Liver (tissue), 9 donors: ENCODE measurements around the gene STK11IP. TPM values are rescaled to one million over a fixed set of nuclear protein-coding genes. Genes with fewer than 3 reads are reported as not detected.

Experiments used
- DNase-seq: peaks from one replicate; pipeline ENCODE4 v3.0.0-alpha.2; 2017; ENCODE audit warnings: low spot score
- H3K27ac ChIP-seq, 2 donors: one replicate each; pipeline ENCODE4 v1.7.0; 2013; ENCODE audit warnings: inconsistent platforms in 2 of 2, low read length in 2 of 2, control low read depth in 1 of 2, low read depth in 1 of 2, mild to moderate bottlenecking in 1 of 2
- H3K27me3 ChIP-seq, 4 donors: one replicate each; pipeline versions ENCODE4 v1.6.1 to v1.7.0; 2013; ENCODE audit warnings: low read length in 3 of 4, inconsistent platforms in 1 of 4, mild to moderate bottlenecking in 1 of 4, moderate library complexity in 1 of 4; ENCODE audit not compliant: control insufficient read depth in 4 of 4, insufficient read depth in 4 of 4
- H3K36me3 ChIP-seq, 4 donors: one replicate each; pipeline versions ENCODE4 v1.6.1 to v1.7.0; 2013; ENCODE audit warnings: low read length in 3 of 4, mild to moderate bottlenecking in 3 of 4, low read depth in 1 of 4, moderate library complexity in 1 of 4; ENCODE audit not compliant: control insufficient read depth in 4 of 4, insufficient read depth in 3 of 4
- H3K4me1 ChIP-seq, 4 donors: one replicate each; pipeline versions ENCODE4 v1.6.1 to v1.7.0; 2013; ENCODE audit warnings: low read length in 3 of 4, mild to moderate bottlenecking in 3 of 4, moderate library complexity in 1 of 4; ENCODE audit not compliant: control insufficient read depth in 4 of 4, insufficient read depth in 4 of 4
- H3K4me3 ChIP-seq, 3 donors: one replicate each; pipeline versions ENCODE4 v1.6.1 to v1.7.0; 2013; ENCODE audit warnings: low read length in 3 of 3, control low read depth in 1 of 3, low read depth in 1 of 3, mild to moderate bottlenecking in 1 of 3
- H3K9ac ChIP-seq, 2 donors: one replicate each; pipeline ENCODE4 v1.7.0; 2013; ENCODE audit warnings: low read length in 2 of 2, mild to moderate bottlenecking in 2 of 2, moderate library complexity in 2 of 2, control low read depth in 1 of 2, low read depth in 1 of 2
- H3K9me3 ChIP-seq, 4 donors: one replicate each; pipeline versions ENCODE4 v1.6.1 to v1.7.0; 2013; ENCODE audit warnings: low read length in 3 of 4; ENCODE audit not compliant: control insufficient read depth in 4 of 4
- ATF3 ChIP-seq: IDR thresholded peaks from 2 replicates; pipeline ENCODE4 v1.6.1; 2016; ENCODE audit warnings: antibody characterized with exemption
- EGR1 ChIP-seq, 2 donors: IDR thresholded peaks; 2 replicates each; pipeline ENCODE4 v1.6.1; 2016 to 2018; ENCODE audit warnings: antibody characterized with exemption in 2 of 2, low read depth in 2 of 2
- FOXA1 ChIP-seq: IDR thresholded peaks from 2 replicates; pipeline ENCODE4 v1.6.1; 2016; ENCODE audit warnings: antibody characterized with exemption
- GABPA ChIP-seq, 2 donors: IDR thresholded peaks in 1 of 2; conservative IDR thresholded peaks in 1 of 2; 2 replicates each; pipeline ENCODE4 v1.6.1; 2016; ENCODE audit warnings: antibody characterized with exemption in 2 of 2, mild to moderate bottlenecking in 1 of 2, moderate library complexity in 1 of 2
- HNF4A ChIP-seq, 2 donors: conservative IDR thresholded peaks; 2 replicates each; pipeline ENCODE4 v1.6.1; 2016; ENCODE audit warnings: antibody characterized with exemption in 2 of 2, mild to moderate bottlenecking in 2 of 2
- HNF4G ChIP-seq: IDR thresholded peaks from 2 replicates; pipeline ENCODE4 v1.6.1; 2016; ENCODE audit warnings: antibody characterized with exemption
- JUND ChIP-seq, 2 donors: IDR thresholded peaks; 2 replicates each; pipeline ENCODE4 v1.6.1; 2016; ENCODE audit warnings: antibody characterized with exemption in 2 of 2
- NR2F2 ChIP-seq: IDR thresholded peaks from 2 replicates; pipeline ENCODE4 v1.6.1; 2016; ENCODE audit warnings: antibody characterized with exemption
- RAD21 ChIP-seq, 2 donors: IDR thresholded peaks; 2 replicates each; pipeline ENCODE4 v1.6.1; 2016; ENCODE audit warnings: antibody characterized with exemption in 2 of 2, mild to moderate bottlenecking in 2 of 2
- RXRA ChIP-seq, 2 donors: IDR thresholded peaks; 2 replicates each; pipeline ENCODE4 v1.6.1; 2017 to 2018; ENCODE audit warnings: antibody characterized with exemption in 2 of 2, mild to moderate bottlenecking in 1 of 2
- SP1 ChIP-seq: IDR thresholded peaks from 2 replicates; pipeline ENCODE4 v1.6.1; 2018; ENCODE audit warnings: antibody characterized with exemption, mild to moderate bottlenecking
- YY1 ChIP-seq: IDR thresholded peaks from 2 replicates; pipeline ENCODE4 v1.6.1; 2016; ENCODE audit warnings: antibody characterized with exemption, mild to moderate bottlenecking
- ZBTB33 ChIP-seq: IDR thresholded peaks from 2 replicates; pipeline ENCODE4 v1.6.1; 2016; ENCODE audit warnings: antibody characterized with exemption
- WGBS: extraction: QIAGEN DNeasy Blood & Tissue Kit; methylation state at CpG from one replicate; pipeline ENCODE4 v1.1.7; 2013; 5-methylcytosine and 5-hydroxymethylcytosine counted together
- polyA plus RNA-seq, 2 donors: library from polyadenylated mRNA; stranded (reverse) in 1 of 2; unstranded in 1 of 2; fragments of 200-250 nt in 1 of 2; fragments of >200 nt in 1 of 2; fragmentation: Nextera tagmentation in 1 of 2; extraction: Ambion mirVana in 1 of 2; gene quantifications; one replicate each; pipeline versions ENCODE4 v1.2.1 to v1.2.3, GENCODE V29; 2013 to 2015
- total RNA-seq, 2 donors: library from RNA; depleted of rRNA; stranded (reverse); fragments of >200 nt; gene quantifications; one replicate each; pipeline ENCODE4 v1.2.3, GENCODE V29; 2014
- TF ChIP-seq, protein P1 (sequence below): IDR thresholded peaks from 2 replicates; pipeline ENCODE4 v1.6.1; 2016; ENCODE audit warnings: antibody characterized with exemption, mild to moderate bottlenecking
- TF ChIP-seq, protein P2 (sequence below): IDR thresholded peaks from 2 replicates; pipeline ENCODE4 v1.6.1; 2016; ENCODE audit warnings: antibody characterized with exemption
- donor health status: healthy.
- donor health status: healthy.
- donor health status: healthy.
- donor health status: healthy.
- donor health status: healthy.

STK11IP gene
- total and polyA plus RNA-seq, 4 donors = 2.9 to 8.4 (median 6.4) TPM

- 89% methylated on average over 6 of the region's 6 CpGs for WGBS
- TF ChIP-seq GABPA (IDR thresholded peaks at IDR 0.05 in 1 of 2, conservative IDR thresholded peaks at IDR 0.05 in 1 of 2) (no peak), ATF3 (no peak), SP1 (no peak), EGR1 (IDR thresholded peaks at IDR 0.05; ENCODE audit: low read depth in 2 of 2) (no peak)
- TF ChIP-seq, protein P1, sequence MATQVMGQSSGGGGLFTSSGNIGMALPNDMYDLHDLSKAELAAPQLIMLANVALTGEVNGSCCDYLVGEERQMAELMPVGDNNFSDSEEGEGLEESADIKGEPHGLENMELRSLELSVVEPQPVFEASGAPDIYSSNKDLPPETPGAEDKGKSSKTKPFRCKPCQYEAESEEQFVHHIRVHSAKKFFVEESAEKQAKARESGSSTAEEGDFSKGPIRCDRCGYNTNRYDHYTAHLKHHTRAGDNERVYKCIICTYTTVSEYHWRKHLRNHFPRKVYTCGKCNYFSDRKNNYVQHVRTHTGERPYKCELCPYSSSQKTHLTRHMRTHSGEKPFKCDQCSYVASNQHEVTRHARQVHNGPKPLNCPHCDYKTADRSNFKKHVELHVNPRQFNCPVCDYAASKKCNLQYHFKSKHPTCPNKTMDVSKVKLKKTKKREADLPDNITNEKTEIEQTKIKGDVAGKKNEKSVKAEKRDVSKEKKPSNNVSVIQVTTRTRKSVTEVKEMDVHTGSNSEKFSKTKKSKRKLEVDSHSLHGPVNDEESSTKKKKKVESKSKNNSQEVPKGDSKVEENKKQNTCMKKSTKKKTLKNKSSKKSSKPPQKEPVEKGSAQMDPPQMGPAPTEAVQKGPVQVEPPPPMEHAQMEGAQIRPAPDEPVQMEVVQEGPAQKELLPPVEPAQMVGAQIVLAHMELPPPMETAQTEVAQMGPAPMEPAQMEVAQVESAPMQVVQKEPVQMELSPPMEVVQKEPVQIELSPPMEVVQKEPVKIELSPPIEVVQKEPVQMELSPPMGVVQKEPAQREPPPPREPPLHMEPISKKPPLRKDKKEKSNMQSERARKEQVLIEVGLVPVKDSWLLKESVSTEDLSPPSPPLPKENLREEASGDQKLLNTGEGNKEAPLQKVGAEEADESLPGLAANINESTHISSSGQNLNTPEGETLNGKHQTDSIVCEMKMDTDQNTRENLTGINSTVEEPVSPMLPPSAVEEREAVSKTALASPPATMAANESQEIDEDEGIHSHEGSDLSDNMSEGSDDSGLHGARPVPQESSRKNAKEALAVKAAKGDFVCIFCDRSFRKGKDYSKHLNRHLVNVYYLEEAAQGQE = no peak
- TF ChIP-seq, protein P2, sequence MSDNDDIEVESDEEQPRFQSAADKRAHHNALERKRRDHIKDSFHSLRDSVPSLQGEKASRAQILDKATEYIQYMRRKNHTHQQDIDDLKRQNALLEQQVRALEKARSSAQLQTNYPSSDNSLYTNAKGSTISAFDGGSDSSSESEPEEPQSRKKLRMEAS = no peak
- Histone ChIP-seq H3K4me3 (no peak overlapping the region), H3K27me3 (no peaks in the 10 kb centered on the region), H3K36me3 (no peaks in the 10 kb centered on the region), H3K27ac (no peak overlapping the region), H3K4me1 (peaks cover 0 to 6% (median 0%) of the 10 kb centered on the region in 4 donors), H3K9ac (no peak overlapping the region), H3K9me3 (no peaks in the 10 kb centered on the region)
- DNase-seq = no peak
Observed at GRCh38 chr2:219620546-219620945, 22.9 kb downstream of the STK11IP start.

GRCh38 chr2:219621935-219622334, 24.3 kb downstream of the STK11IP start:
- peaks cover 0 to 8% (median 0%) of the 10 kb centered on the region in 4 donors for H3K4me1 ChIP-seq
- TF ChIP-seq ZBTB33 (no peak), JUND (IDR thresholded peaks at IDR 0.05) (no peak), HNF4G (no peak)
- H3K4me3 ChIP-seq = no peak overlapping the region
- no peaks in the 10 kb centered on the region for H3K27me3 ChIP-seq
- DNase-seq = no peak
- 77% methylated on average over 4 of the region's 4 CpGs for WGBS
- no peaks in the 10 kb centered on the region for H3K9me3 ChIP-seq
- no peak overlapping the region for H3K27ac ChIP-seq
- H3K36me3 ChIP-seq = no peaks in the 10 kb centered on the region
- no peak overlapping the region for H3K9ac ChIP-seq

GRCh38 chr2:219622472-219622871, 24.8 kb downstream of the STK11IP start:
- 95% methylated on average over 2 of the region's 2 CpGs for WGBS
- no peak overlapping the region for H3K4me3 ChIP-seq
- no peaks in the 10 kb centered on the region for H3K27me3 ChIP-seq
- no peaks in the 10 kb centered on the region for H3K36me3 ChIP-seq
- peaks cover 0 to 12% (median under 1%) of the 10 kb centered on the region in 4 donors for H3K4me1 ChIP-seq
- H3K9me3 ChIP-seq = no peaks in the 10 kb centered on the region
- no peak overlapping the region for H3K27ac ChIP-seq
- H3K9ac ChIP-seq = no peak overlapping the region
- DNase-seq = no peak
- TF ChIP-seq, protein P1 = no peak
- TF ChIP-seq FOXA1 (no peak), RXRA (IDR thresholded peaks at IDR 0.05) (no peak), HNF4A (conservative IDR thresholded peaks at IDR 0.05) (no peak), RAD21 (IDR thresholded peaks at IDR 0.05) (no peak), ATF3 (no peak), NR2F2 (no peak), ZBTB33 (no peak), GABPA (IDR thresholded peaks at IDR 0.05 in 1 of 2, conservative IDR thresholded peaks at IDR 0.05 in 1 of 2) (no peak), YY1 (no peak), JUND (IDR thresholded peaks at IDR 0.05) (no peak), SP1 (no peak)
- TF ChIP-seq, protein P2 = no peak
